B cell (primary cell): Measurements from ENCODE around the gene FRMD3. TPM values are rescaled to one million over a fixed set of nuclear protein-coding genes. Genes with fewer than 3 reads are reported as not detected.
A peak's percentile ranks its signal among the peaks of the same experiment; 100 is the strongest.

Source experiments
- ATAC-seq: fragments of 200-7000 bp; cut with Tn5 transposase; one replicate; pipeline ENCODE4 v1.10.0; 2021; ENCODE audit warnings: low read depth, mild to moderate bottlenecking, moderate number of reproducible peaks, moderate library complexity
- CTCF ChIA-PET: fragments of 350-600 bp; sonication (Branson Sonifier 250); formaldehyde crosslinking; loops from one replicate; lab custom pipeline; 2021; ENCODE audit warnings: antibody characterized with exemption, inconsistent platforms; lab: Charles Lee
- POLR2A ChIA-PET: fragments of 350-600 bp; sonication (Branson Sonifier 250); formaldehyde crosslinking; loops from one replicate; lab custom pipeline; 2021; ENCODE audit warnings: antibody characterized with exemption; lab: Charles Lee
- DNase-seq: peaks from one replicate; pipeline ENCODE4 v3.0.0; 2013
- H2AFZ ChIP-seq: 2 replicates; pipeline ENCODE4 v1.6.1; 2012; ENCODE audit warnings: mild to moderate bottlenecking, low read depth, low read length; ENCODE audit not compliant: insufficient read depth, poor library complexity, severe bottlenecking
- H3K27ac ChIP-seq, 2 donors: 1 replicate in 1 of 2; 2 replicates in 1 of 2; pipeline ENCODE4 v1.5.1; 2012 to 2013; ENCODE audit warnings: low read length in 2 of 2, mild to moderate bottlenecking in 2 of 2, moderate library complexity in 1 of 2
- H3K27me3 ChIP-seq, 4 experiments: fragments of 200-600 bp in 1 of 4; sonication (generic) in 1 of 4; replicated peaks in 1 of 4; 1 replicate in 2 of 4; 2 replicates in 2 of 4; pipeline versions ENCODE4 v1.6.1 to v1.7.0; 2013 to 2016; ENCODE audit warnings: low read length in 3 of 4, mild to moderate bottlenecking in 2 of 4, mixed read lengths in 1 of 4, moderate library complexity in 1 of 4; ENCODE audit not compliant: insufficient read depth in 4 of 4, control insufficient read depth in 3 of 4; ENCODE audit errors: control extremely low read depth in 1 of 4
- H3K36me3 ChIP-seq, 2 experiments: replicated peaks in 1 of 2; 1 replicate in 1 of 2; 2 replicates in 1 of 2; pipeline versions ENCODE4 v1.6.1 to v1.7.1; 2013; ENCODE audit warnings: low read length in 1 of 2; ENCODE audit not compliant: insufficient read depth in 2 of 2, control insufficient read depth in 1 of 2; ENCODE audit errors: control extremely low read depth in 1 of 2, extremely low read depth in 1 of 2
- H3K4me1 ChIP-seq, 2 donors: fragments of 200-600 bp in 1 of 2; sonication (generic) in 1 of 2; 1 replicate in 1 of 2; 2 replicates in 1 of 2; pipeline versions ENCODE4 v1.5.1 to v1.6.1; 2013 to 2017; ENCODE audit warnings: low read length in 2 of 2; ENCODE audit not compliant: control insufficient read depth in 2 of 2, insufficient read depth in 2 of 2
- H3K4me2 ChIP-seq: replicated peaks from 2 replicates; pipeline ENCODE3; 2012; ENCODE audit warnings: mild to moderate bottlenecking, low read depth, low read length; ENCODE audit not compliant: poor library complexity, severe bottlenecking
- H3K4me3 ChIP-seq, 5 experiments: fragments of 200-600 bp in 1 of 5; sonication (generic) in 1 of 5; 1 replicate in 3 of 5; 2 replicates in 2 of 5; pipeline versions ENCODE4 v1.5.1 to v1.7.0; 2011 to 2016; ENCODE audit warnings: low read length in 4 of 5, mild to moderate bottlenecking in 4 of 5, low read depth in 2 of 5, control low read depth in 1 of 5, moderate library complexity in 1 of 5; ENCODE audit not compliant: insufficient read depth in 1 of 5; ENCODE audit errors: control extremely low read depth in 1 of 5, extremely low read depth in 1 of 5
- H3K79me2 ChIP-seq: fragments of 200-600 bp; sonication (generic); one replicate; pipeline ENCODE4 v1.6.0; 2016; ENCODE audit warnings: low read length; ENCODE audit not compliant: control insufficient read depth, insufficient read depth
- H3K9ac ChIP-seq: fragments of 200-600 bp; sonication (generic); 2 replicates; pipeline ENCODE4 v1.6.1; 2017; ENCODE audit warnings: mild to moderate bottlenecking, low read length, moderate library complexity
- H3K9me3 ChIP-seq, 3 donors: one replicate each; pipeline versions ENCODE4 v1.6.1 to v1.7.1; 2013; ENCODE audit warnings: low read length in 2 of 3; ENCODE audit not compliant: control insufficient read depth in 2 of 3, insufficient read depth in 1 of 3; ENCODE audit errors: control extremely low read depth in 1 of 3
- H4K20me1 ChIP-seq: 2 replicates; pipeline ENCODE4 v1.6.0; 2012; ENCODE audit warnings: mild to moderate bottlenecking, low read length; ENCODE audit not compliant: insufficient read depth, control insufficient read depth, poor library complexity, severe bottlenecking
- H3K27ac Mint-ChIP-seq: one replicate; pipeline ENCODE4 v1.8.0; 2021; ENCODE audit warnings: mixed read lengths
- H3K27me3 Mint-ChIP-seq: one replicate; pipeline ENCODE4 v1.8.0; 2021; ENCODE audit warnings: mixed read lengths
- H3K4me1 Mint-ChIP-seq: one replicate; pipeline ENCODE4 v1.8.0; 2021; ENCODE audit warnings: mixed read lengths
- H3K4me3 Mint-ChIP-seq: one replicate; pipeline ENCODE4 v1.8.0; 2021; ENCODE audit warnings: mixed read lengths
- H3K9me3 Mint-ChIP-seq: one replicate; pipeline ENCODE4 v1.8.0; 2022; ENCODE audit warnings: mixed read lengths; ENCODE audit not compliant: insufficient read depth
- CTCF ChIP-seq: fragments of 200-600 bp; IDR thresholded peaks from one replicate; pipeline ENCODE4 v1.8.0; 2022; ENCODE audit warnings: antibody characterized with exemption, mild to moderate bottlenecking
- EZH2 ChIP-seq: IDR thresholded peaks from 2 replicates; pipeline ENCODE4 v1.6.1; 2012; ENCODE audit warnings: borderline replicate concordance, low read depth, mild to moderate bottlenecking, moderate library complexity, low read length; ENCODE audit not compliant: insufficient read depth, poor library complexity, severe bottlenecking
- WGBS: methylation state at CpG from one replicate; pipeline ENCODE4 v1.1.5; 2013; ENCODE audit warnings: missing lambda C conversion rate; ENCODE audit not compliant: insufficient coverage; 5-methylcytosine and 5-hydroxymethylcytosine counted together
- intact Hi-C: fragments of 100-400 bp; cut with micrococcal nuclease; formaldehyde crosslinking; loops from one replicate; pipeline ENCODE4 v1.10.0; 2022
- polyA plus RNA-seq: library from polyadenylated mRNA; depleted of rRNA; stranded (reverse); fragments of >200 nt; gene quantifications from 2 replicates; pipeline ENCODE4 v1.2.3, GENCODE V29; 2012
- total RNA-seq, 2 donors: library from RNA; stranded (reverse); fragments of 120-200 nt in 1 of 2; gene quantifications; 1 replicate in 1 of 2; 2 replicates in 1 of 2; pipeline versions ENCODE4 v1.2.3 to v1.2.4, GENCODE V29; 2013 to 2022

FRMD3 gene
- total and polyA plus RNA-seq, 2 donors (not counting 1 experiment from before 2014, with no cell fraction given), result 0.37 to 0.49 TPM

- H3K4me3 Mint-ChIP-seq, result peak overlapping the region; percentile 13
- peak overlapping the region in 2 of 5 experiments; percentile 11 to 35 for H3K4me3 ChIP-seq
- H3K4me1 Mint-ChIP-seq, result peaks cover 6% of the 10 kb centered on the region
- no peak for DNase-seq
- intact Hi-C loops, result no loop called here
- ChIA-PET CTCF (no interaction called here), POLR2A (no interaction called here)
- peaks cover 0 to 10% (median 0%) of the 10 kb centered on the region in 3 donors for H3K9me3 ChIP-seq
- H3K27me3 Mint-ChIP-seq, result peaks cover 42% of the 10 kb centered on the region
- no peaks in the 10 kb centered on the region for H3K36me3 ChIP-seq
- peak overlapping the region; percentile 35 for H3K4me2 ChIP-seq
- no peak overlapping the region for H3K27ac Mint-ChIP-seq
- no peaks in the 10 kb centered on the region for H3K79me2 ChIP-seq
- no peak for ATAC-seq
- H3K27me3 ChIP-seq, result peaks cover 0 to 22% (median 5%) of the 10 kb centered on the region in 4 experiments
- H3K27ac ChIP-seq, result no peak overlapping the region
- peaks cover 2% of the 10 kb centered on the region for H3K9me3 Mint-ChIP-seq
- 5% methylated on average over 32 of the region's 40 CpGs for WGBS
- H2AFZ ChIP-seq, result no peak overlapping the region
- TF ChIP-seq CTCF, result no peak
- no peak for TF ChIP-seq EZH2
- H4K20me1 ChIP-seq, result no peaks in the 10 kb centered on the region
- H3K4me1 ChIP-seq, result peaks cover 10% of the 10 kb centered on the region in 2 donors
- H3K9ac ChIP-seq, result no peak overlapping the region
Observed at GRCh38 chr9:83219154-83219923, 318.9 kb downstream of the FRMD3 start.

GRCh38 chr9:83218411-83219090 is 319.6 kb downstream of the FRMD3 start:
- H3K4me1 Mint-ChIP-seq, result peaks cover 6% of the 10 kb centered on the region
- H3K27ac ChIP-seq, result no peak overlapping the region
- no peak overlapping the region for H3K4me3 ChIP-seq
- intact Hi-C loops, result no loop called here
- peaks cover 0 to 22% (median 5%) of the 10 kb centered on the region in 4 experiments for H3K27me3 ChIP-seq
- CTCF ChIA-PET, result no interaction called here
- peaks cover 0 to 10% (median 0%) of the 10 kb centered on the region in 3 donors for H3K9me3 ChIP-seq
- no peak for TF ChIP-seq EZH2
- no peak for TF ChIP-seq CTCF
- H3K4me1 ChIP-seq, result peaks cover 10% of the 10 kb centered on the region in 2 donors
- ATAC-seq (no peak), DNase-seq (no peak)
- H3K9me3 Mint-ChIP-seq, result peaks cover 2% of the 10 kb centered on the region
- H3K27ac Mint-ChIP-seq, result no peak overlapping the region
- WGBS, result 90% methylated on average over 4 of the region's 11 CpGs
- no peak overlapping the region for H3K4me2 ChIP-seq
- H3K4me3 Mint-ChIP-seq, result no peak overlapping the region
- no peaks in the 10 kb centered on the region for H4K20me1 ChIP-seq
- H2AFZ ChIP-seq, result no peak overlapping the region
- no peaks in the 10 kb centered on the region for H3K79me2 ChIP-seq
- H3K9ac ChIP-seq, result no peak overlapping the region
- POLR2A ChIA-PET, result no interaction called here
- peaks cover 42% of the 10 kb centered on the region for H3K27me3 Mint-ChIP-seq
- H3K36me3 ChIP-seq, result no peaks in the 10 kb centered on the region
